ENCODE results near the gene DLAT. TPM values are rescaled to one million over a fixed set of nuclear protein-coding genes. Genes with fewer than 3 reads are reported as not detected.

Gene DLAT
- total and polyA plus RNA-seq, 11 donors, result 48.7 to 179 (median 157) TPM

GRCh38 chr11:112096194-112096593, 71.0 kb downstream of the DLAT start:
- TF ChIP-seq CTCF (IDR thresholded peaks at IDR 0.05) (no peak), POLR2A (IDR thresholded peaks at IDR 0.05) (no peak)
- ATAC-seq (no peak), DNase-seq (no peak)
- Histone ChIP-seq H3K27me3 (no peaks in the 10 kb centered on the region), H3K36me3 (peaks cover 0 to 78% (median 64%) of the 10 kb centered on the region in 9 donors), H3K4me1 (peaks cover 0 to 7% (median 0%) of the 10 kb centered on the region in 12 donors), H3K27ac (no peak overlapping the region), H3K4me3 (no peak overlapping the region), H3K9me3 (no peaks in the 10 kb centered on the region)
- intact Hi-C loops (cut with DNase I), result no loop called here

GRCh38 chr11:112097734-112098528, 72.7 kb downstream of the DLAT start:
- Histone ChIP-seq H3K9me3 (no peaks in the 10 kb centered on the region), H3K27me3 (no peaks in the 10 kb centered on the region), H3K27ac (no peak overlapping the region), H3K4me3 (no peak overlapping the region), H3K4me1 (peaks cover 0 to 7% (median 0%) of the 10 kb centered on the region in 12 donors), H3K36me3 (peaks cover 0 to 60% (median 47%) of the 10 kb centered on the region in 9 donors)
- DNase-seq (no peak), ATAC-seq (no peak)
- intact Hi-C loops (cut with DNase I), result no loop called here
- TF ChIP-seq CTCF (IDR thresholded peaks at IDR 0.05) (no peak), POLR2A (IDR thresholded peaks at IDR 0.05) (no peak)
- WGBS, 4 donors, result 88 to 91% (median 90%) methylated on average over 11 of the region's 11 CpGs

GRCh38 chr11:112100462-112100861, 75.3 kb downstream of the DLAT start:
- intact Hi-C loops (cut with DNase I), result no loop called here
- peaks cover 0 to 35% (median 22%) of the 10 kb centered on the region in 9 donors for H3K36me3 ChIP-seq
- H3K4me1 ChIP-seq, result peaks cover 0 to 8% (median 0%) of the 10 kb centered on the region in 12 donors
- no peak overlapping the region for H3K4me3 ChIP-seq
- H3K27ac ChIP-seq, result no peak overlapping the region
- no peak for DNase-seq
- 40 to 52% (median 44%) methylated on average over 2 of the region's 2 CpGs for WGBS, 4 donors
- no peaks in the 10 kb centered on the region for H3K27me3 ChIP-seq
- ATAC-seq, result peak in 1 of 4 donors; percentile 20
- TF ChIP-seq CTCF (IDR thresholded peaks at IDR 0.05) (no peak), POLR2A (IDR thresholded peaks at IDR 0.05) (no peak)
- H3K9me3 ChIP-seq, result no peaks in the 10 kb centered on the region

GRCh38 chr11:112103446-112103845, 78.2 kb downstream of the DLAT start:
- Histone ChIP-seq H3K27me3 (no peaks in the 10 kb centered on the region), H3K4me1 (peaks cover 0 to 8% (median 0%) of the 10 kb centered on the region in 12 donors), H3K4me3 (peak overlapping the region in 1 of 12 donors; percentile 15), H3K36me3 (peaks cover 0 to 9% (median 0%) of the 10 kb centered on the region in 9 donors), H3K9me3 (no peaks in the 10 kb centered on the region), H3K27ac (peak overlapping the region in 1 of 12 donors; percentile 67)
- 91 to 94% (median 94%) methylated on average over 6 of the region's 6 CpGs for WGBS, 4 donors
- DNase-seq, result no peak
- ATAC-seq, result no peak
- intact Hi-C loops (cut with DNase I), result no loop called here
- TF ChIP-seq CTCF (IDR thresholded peaks at IDR 0.05), result no peak
- TF ChIP-seq POLR2A (IDR thresholded peaks at IDR 0.05), result no peak

Measured in heart left ventricle (tissue), 16 donors.